Measurements from ENCODE around the gene METTL8.

The METTL8 gene

DNA sequence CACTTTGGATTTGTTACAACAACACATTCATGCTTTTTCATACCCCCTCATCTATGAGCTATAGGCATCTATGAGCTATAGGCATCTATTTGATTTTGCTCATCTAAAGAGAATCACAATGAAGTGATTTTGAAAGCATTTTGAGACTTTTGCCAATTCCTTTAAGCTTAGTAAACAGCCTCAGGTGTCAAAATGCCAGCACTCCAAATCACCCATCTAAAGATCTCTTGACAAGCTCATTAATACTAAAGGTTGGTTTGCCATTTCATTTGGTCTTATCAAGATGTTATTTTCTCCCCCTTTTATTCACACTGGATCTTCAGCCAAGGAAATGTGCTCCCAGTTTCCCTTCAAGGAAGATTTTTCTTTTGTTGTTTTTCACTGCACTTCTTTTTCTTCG is 162.4 kb downstream of the METTL8 start:
- H3K4me3 ChIP-seq (replicated peaks in 1 of 2; ENCODE audit: low read depth in 2 of 2, low read length in 2 of 2), result no peak overlapping the region
- TF ChIP-seq, protein P1, sequence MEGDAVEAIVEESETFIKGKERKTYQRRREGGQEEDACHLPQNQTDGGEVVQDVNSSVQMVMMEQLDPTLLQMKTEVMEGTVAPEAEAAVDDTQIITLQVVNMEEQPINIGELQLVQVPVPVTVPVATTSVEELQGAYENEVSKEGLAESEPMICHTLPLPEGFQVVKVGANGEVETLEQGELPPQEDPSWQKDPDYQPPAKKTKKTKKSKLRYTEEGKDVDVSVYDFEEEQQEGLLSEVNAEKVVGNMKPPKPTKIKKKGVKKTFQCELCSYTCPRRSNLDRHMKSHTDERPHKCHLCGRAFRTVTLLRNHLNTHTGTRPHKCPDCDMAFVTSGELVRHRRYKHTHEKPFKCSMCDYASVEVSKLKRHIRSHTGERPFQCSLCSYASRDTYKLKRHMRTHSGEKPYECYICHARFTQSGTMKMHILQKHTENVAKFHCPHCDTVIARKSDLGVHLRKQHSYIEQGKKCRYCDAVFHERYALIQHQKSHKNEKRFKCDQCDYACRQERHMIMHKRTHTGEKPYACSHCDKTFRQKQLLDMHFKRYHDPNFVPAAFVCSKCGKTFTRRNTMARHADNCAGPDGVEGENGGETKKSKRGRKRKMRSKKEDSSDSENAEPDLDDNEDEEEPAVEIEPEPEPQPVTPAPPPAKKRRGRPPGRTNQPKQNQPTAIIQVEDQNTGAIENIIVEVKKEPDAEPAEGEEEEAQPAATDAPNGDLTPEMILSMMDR (IDR thresholded peaks at IDR 0.05; ENCODE audit: low read depth, low read length), result no peak

DNA sequence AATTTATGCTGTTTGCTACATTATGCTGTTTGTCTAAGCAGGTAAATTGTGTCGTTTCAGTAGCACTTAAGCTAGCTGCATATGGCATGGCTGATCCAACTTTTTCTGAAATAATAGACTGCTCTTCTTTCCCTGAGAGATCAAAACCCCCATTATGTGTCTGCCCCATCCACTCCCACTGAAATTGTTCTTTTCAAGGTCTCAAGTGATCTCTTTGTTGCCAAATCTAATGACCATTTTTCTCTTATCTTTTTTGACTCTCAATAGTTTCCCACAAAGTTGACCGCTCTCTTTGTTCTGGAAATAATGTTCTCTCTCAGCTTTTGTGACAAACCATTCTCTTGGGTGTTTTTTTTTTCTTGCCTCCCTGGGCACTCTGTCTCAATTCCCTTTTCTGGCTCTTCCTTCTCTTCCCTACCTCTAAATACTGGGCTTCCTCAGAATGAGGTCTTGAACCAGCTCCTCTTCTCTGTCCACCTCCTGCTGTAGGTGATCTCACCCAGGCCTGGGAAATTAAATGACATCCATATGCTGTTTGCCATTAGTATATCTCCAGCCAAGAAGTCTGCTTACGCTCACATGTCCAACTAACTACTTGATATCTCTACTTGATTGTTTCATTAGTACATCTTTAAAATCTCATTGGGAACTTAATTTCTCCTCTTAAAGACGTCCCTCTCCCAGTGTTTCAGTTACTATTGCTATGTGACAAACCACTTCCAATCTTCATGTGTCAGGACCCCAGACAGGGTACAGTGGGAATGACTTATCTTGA is 165.7 kb downstream of the METTL8 start:
- TF ChIP-seq, protein P1 (IDR thresholded peaks at IDR 0.05; ENCODE audit: low read depth, low read length), result no peak
- DNase-seq (ENCODE audit: low read depth in 2 of 2), result no peak
- H3K4me3 ChIP-seq (replicated peaks in 1 of 2; ENCODE audit: low read depth in 2 of 2, low read length in 2 of 2), result no peak overlapping the region

More for the DNA sequence above, 162.4 kb downstream of the METTL8 start:
- DNase-seq (ENCODE audit: low read depth in 2 of 2), result no peak

Data from cardiac fibroblast (primary cell).